ENCODE results near the gene GATD1.

Gene GATD1

GRCh38 chr11:777288-778255, at the start of gene GATD1:
TSS of gene GATD1 (minus strand) at chr11:777487. CDS start at chr11:777462, 25 bp downstream.
- peak; percentile 39 for DNase-seq

- no peak for DNase-seq
Observed at GRCh38 chr11:826836-827145, 49.5 kb upstream of the GATD1 start.

GRCh38 chr11:826227-826621, 48.9 kb upstream of the GATD1 start:
- DNase-seq, result no peak

DNA sequence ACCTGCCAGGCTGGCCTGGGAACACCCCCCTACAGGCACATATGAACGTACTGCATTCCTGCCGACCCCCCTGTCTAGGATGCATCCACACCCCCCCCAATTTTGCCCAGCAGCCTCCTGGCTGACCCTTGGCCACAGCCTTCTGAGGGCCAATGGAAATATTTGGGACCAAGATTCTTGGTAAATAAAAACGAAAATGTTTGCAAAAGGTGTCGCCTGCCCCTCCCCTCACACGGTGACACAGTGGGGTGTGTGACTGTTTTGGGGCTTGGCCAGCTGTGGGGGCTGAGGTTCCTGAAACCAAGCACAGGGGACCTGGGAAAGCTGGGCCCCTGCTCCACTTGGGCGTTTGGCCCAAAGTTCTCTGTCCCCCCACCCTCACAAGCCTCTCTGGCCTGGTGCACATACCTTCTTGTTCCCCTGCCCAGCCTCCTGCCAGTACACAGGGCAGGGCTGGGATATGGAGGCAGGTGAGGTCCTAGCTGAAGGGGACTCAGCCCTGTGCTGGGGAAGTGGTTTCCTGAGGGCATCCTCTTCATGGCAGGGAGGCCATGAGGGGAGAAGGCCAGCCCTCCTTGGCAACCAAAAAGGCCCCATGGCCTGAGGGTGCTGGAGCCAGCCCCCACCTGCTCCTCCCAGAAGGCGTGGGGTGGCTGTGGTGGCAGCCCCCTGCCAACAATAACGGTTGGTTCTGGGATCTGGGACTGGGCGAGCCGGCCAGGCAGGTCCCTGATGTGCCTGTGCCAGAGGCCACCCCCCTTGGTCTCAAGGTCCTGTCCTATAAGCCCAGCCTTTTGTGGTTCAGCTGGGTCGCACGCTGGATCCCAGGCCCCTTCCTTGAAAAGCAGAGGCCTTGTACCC, 48.3 kb upstream of the GATD1 start:
- no peak for DNase-seq

GRCh38 chr11:824942-825341, 47.7 kb upstream of the GATD1 start:
- DNase-seq, result peak; percentile 33

GRCh38 chr11:824292-824880, 47.1 kb upstream of the GATD1 start:
- DNase-seq, result peak; percentile 46

DNA sequence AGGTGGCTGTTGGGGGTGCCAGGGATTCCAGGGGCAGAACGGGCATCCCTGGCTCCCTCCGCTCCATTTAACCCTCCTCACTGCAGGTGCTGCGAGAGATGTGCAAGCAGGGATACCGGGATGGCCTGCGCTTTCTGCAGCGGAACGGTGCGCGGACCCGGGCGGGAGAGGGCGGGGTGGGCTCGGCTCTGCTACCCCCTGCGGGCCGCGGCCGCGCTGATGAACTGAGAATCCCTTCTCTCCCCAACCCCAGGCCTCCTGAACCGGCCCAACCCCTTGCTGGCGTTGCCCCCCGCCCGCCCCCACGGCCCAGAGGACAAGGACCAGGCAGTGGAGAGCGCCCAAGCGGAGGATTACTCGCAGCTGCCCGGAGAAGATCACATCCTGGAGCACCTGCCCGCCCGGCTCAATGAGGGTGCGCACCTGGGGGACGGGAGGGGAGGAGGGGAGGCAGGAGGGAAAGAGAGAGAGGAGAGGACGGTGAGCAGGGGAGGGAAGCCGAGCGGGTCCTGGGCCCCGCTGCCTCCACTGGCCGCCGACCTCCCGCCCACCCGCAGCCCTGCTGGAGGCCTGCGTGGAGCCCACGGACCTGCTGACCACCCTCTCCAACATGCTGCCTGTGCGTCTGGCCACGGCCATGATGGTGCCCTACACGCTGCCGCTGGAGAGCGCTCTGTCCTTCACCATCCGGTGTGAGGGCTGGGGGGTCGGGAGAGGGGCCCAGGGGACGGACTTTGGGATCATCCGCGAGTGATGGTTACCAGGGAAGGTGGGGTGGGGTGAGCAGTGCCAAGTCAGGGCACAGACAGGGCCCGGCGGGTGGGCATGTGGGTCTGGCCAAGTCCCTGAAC, 46.4 kb upstream of the GATD1 start:
- peak; percentile 31 for DNase-seq

DNA sequence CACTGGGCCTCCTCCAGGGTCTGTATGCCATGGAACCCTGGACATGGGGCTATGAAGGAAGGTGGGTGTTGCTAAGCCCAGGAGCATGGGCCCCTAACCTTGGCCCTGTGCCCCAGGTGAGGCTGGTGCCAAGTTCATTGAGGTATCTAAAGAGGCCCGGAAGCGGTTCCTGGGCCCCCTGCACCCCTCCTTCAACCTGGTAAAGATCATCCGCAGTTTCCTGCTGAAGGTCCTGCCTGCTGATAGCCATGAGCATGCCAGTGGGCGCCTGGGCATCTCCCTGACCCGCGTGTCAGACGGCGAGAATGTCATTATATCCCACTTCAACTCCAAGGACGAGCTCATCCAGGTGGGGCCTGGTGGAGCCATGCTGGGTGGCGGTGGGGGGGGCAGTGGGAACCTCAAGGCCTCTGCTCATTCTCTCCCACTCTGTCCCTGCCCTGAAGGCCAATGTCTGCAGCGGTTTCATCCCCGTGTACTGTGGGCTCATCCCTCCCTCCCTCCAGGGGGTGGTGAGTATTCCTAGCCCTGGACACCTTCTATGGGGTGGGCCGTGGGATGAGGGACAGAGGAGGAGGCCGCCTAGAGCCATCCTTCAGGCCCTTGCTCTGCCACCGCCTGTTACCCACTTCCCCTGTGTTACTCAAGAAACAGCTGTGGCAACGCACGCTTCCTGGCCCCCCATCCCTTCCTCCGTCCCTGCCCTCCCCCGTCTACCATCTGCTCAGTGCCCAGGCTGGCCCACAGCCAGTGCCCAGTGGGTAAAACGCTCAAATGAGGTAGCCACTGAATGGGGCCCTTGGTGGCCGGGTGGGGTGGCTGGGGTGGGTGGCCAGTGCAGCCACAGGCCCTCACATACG, 44.5 kb upstream of the GATD1 start:
- no peak for DNase-seq

GRCh38 chr11:820655-821511, 43.6 kb upstream of the GATD1 start:
- no peak for DNase-seq

DNA sequence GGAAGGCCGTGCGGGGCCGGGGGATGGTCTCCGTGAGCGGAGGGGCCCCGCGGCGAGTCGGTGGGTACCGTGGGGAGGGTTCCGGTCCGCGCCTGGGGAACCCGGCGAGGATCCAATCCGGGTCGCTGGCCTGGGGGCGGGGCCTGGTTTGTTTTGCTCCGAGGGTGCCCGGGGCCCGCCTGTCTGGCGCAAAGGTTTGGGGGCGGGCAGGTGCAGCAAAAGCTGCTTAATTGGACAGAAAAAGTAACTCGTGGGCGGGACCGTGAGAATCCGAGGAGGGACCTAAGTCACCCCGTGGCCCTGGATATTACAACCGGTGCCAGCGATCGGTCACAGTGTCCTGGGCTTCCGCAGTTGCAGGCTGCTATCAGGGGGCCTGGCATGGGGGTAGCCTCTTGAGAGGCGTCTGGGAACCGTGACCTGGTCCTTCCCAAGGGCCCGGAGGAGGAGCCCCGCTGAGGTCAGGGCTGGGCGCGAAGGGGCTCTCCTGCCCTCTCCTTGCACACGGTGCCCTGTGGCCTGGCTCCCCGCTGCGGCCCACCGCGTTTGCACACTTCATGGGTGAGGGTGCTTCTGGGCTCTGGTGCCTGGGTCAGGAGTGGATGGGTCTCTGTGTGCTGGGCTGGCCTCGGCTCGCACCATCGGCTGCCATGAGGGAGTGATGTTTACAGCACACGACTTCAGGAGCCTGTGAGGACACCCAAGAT, 42.8 kb upstream of the GATD1 start:
- peak; percentile 51 for DNase-seq

- peak; percentile 39 for DNase-seq
Observed at GRCh38 chr11:819129-819931, 42.0 kb upstream of the GATD1 start.

DNA sequence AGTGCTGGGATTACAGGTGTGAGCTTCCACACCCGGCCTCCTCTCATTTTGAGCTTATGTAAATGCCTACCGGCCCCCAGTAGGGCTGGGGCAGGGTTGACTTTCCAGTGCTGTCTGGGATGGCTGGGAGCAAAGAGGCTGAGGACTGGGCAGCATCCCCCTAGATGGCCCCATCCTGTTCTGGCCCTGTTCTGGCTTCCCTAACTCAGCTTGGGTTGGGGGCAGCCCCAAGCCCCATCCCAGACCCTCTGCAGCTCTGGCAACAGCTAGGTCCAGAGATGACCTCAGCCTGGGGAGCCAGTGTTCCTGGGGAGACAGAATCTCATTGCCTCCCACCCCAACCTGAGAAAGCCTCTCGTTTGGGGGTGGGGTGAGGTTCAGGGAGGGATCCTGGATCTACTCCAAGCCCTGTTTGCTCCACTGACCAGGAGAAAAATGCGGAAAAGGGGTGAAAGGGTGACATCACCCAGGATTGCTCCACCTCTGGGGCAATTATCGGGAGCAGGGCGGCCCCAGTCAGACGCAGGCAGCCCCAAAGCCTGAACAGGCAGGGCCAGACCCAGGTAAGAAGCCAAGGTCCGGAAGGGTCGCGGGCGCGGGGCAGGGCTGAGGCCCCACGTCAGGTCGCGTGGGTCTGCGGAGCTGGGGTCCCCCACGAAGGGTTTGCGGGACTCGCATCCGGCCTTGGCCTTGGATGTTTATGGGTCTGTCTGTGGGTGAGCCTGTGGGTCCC, 41.3 kb upstream of the GATD1 start, which contains the start of gene PNPLA2:
TSS of gene PNPLA2 (plus strand) at position 519 of the 733 bp plus-strand sequence. CDS start 805 bp downstream, outside the sequence.
- DNase-seq, result no peak

GRCh38 chr11:816433-816779, 39.1 kb upstream of the GATD1 start:
- no peak for DNase-seq

- DNase-seq, result no peak
Observed at GRCh38 chr11:815675-816432, 38.6 kb upstream of the GATD1 start.

GRCh38 chr11:813456-814096, 36.3 kb upstream of the GATD1 start:
- DNase-seq, result no peak

- no peak for DNase-seq
Observed at GRCh38 chr11:813072-813455, 35.8 kb upstream of the GATD1 start.

DNA sequence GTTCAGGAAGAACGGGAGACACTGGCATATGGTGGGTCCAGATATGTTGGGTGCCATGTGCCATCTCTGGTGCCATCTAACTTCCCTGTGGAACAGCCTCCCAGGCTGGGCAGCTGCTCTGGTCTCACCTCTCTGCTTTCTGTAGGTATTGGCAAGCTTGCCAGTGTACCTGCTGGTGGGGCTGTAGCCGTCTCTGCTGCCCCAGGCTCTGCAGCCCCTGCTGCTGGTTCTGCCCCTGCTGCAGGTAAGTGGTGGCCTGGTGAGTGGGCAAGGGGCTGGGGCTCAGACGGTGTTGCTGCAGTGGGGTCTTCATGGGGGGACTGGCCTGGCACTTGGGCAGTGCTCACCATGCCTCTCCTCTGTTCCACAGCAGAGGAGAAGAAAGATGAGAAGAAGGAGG, 35.1 kb upstream of the GATD1 start:
- DNase-seq, result no peak

All from DMS79 treated with DMSO at 0.1 percent for 48 hours (cell line).